Keratinocyte (primary cell): ENCODE measurements around the gene ACTR2. TPM values are rescaled to one million over a fixed set of nuclear protein-coding genes. Genes with fewer than 3 reads are reported as not detected.
A peak's percentile ranks its signal among the peaks of the same experiment; 100 is the strongest.

Experiments
- DNase-seq: peaks from one replicate; pipeline ENCODE4 v3.0.0-alpha.2; 2011; ENCODE audit warnings: low read depth, missing footprints, low spot score
- FAIRE-seq: peaks from 2 replicates; lab custom pipeline; 2011; peaks lifted over from hg19 to GRCh38; lab: Jason Lieb, UNC
- H2AFZ ChIP-seq: 2 replicates; pipeline ENCODE4 v1.6.0; 2012; ENCODE audit warnings: low read length, control low read depth, inconsistent platforms; ENCODE audit not compliant: control insufficient read depth
- H3K27ac ChIP-seq: 2 replicates; pipeline ENCODE4 v1.5.1; 2011; ENCODE audit warnings: low read length; ENCODE audit not compliant: control insufficient read depth, insufficient read depth
- H3K27me3 ChIP-seq: 3 replicates; pipeline ENCODE4 v1.6.0; 2011; ENCODE audit warnings: low read length; ENCODE audit not compliant: control insufficient read depth, insufficient read depth; ENCODE audit errors: extremely low read depth
- H3K36me3 ChIP-seq, 2 experiments: 2 replicates in 1 of 2; 3 replicates in 1 of 2; pipeline ENCODE4 v1.5.1; 2011; ENCODE audit warnings: low read length in 2 of 2, mild to moderate bottlenecking in 1 of 2; ENCODE audit not compliant: control insufficient read depth in 2 of 2, insufficient read depth in 2 of 2; ENCODE audit errors: extremely low read depth in 1 of 2
- H3K4me1 ChIP-seq: 3 replicates; pipeline ENCODE4 v1.5.1; 2011; ENCODE audit warnings: low read length; ENCODE audit not compliant: control insufficient read depth, insufficient read depth; ENCODE audit errors: extremely low read depth
- H3K4me2 ChIP-seq: 3 replicates; pipeline ENCODE4 v1.6.0; 2011; ENCODE audit warnings: low read depth, low read length; ENCODE audit not compliant: control insufficient read depth, insufficient read depth; ENCODE audit errors: extremely low read depth
- H3K4me3 ChIP-seq, 3 experiments: fragments of 200-600 bp in 1 of 3; sonication (generic) in 1 of 3; 2 replicates in 2 of 3; 3 replicates in 1 of 3; pipeline ENCODE4 v1.5.1; 2011 to 2016; ENCODE audit warnings: low read length in 3 of 3, mild to moderate bottlenecking in 3 of 3, control low read depth in 2 of 3, inconsistent platforms in 1 of 3, low read depth in 1 of 3, mixed read lengths in 1 of 3, mixed run types in 1 of 3, moderate library complexity in 1 of 3; ENCODE audit not compliant: control insufficient read depth in 2 of 3, insufficient read depth in 2 of 3; ENCODE audit errors: extremely low read depth in 1 of 3
- H3K79me2 ChIP-seq: 2 replicates; pipeline ENCODE4 v1.6.0; 2012; ENCODE audit warnings: low read length; ENCODE audit not compliant: control insufficient read depth, insufficient read depth
- H3K9ac ChIP-seq: 3 replicates; pipeline ENCODE4 v1.6.0; 2011; ENCODE audit warnings: low read length; ENCODE audit not compliant: control insufficient read depth, insufficient read depth; ENCODE audit errors: extremely low read depth
- H3K9me1 ChIP-seq: 3 replicates; pipeline ENCODE4 v1.6.0; 2011; ENCODE audit warnings: low read length; ENCODE audit not compliant: control insufficient read depth, insufficient read depth; ENCODE audit errors: extremely low read depth
- H3K9me3 ChIP-seq: 2 replicates; pipeline ENCODE4 v1.5.1; 2012; ENCODE audit warnings: low read depth, low read length; ENCODE audit not compliant: control insufficient read depth
- H4K20me1 ChIP-seq: 3 replicates; pipeline ENCODE4 v1.6.0; 2011; ENCODE audit warnings: low read length; ENCODE audit not compliant: control insufficient read depth, insufficient read depth; ENCODE audit errors: extremely low read depth
- CTCF ChIP-seq, 3 experiments: IDR thresholded peaks in 1 of 3; conservative IDR thresholded peaks in 1 of 3; optimal IDR thresholded peaks in 1 of 3; 2 replicates in 2 of 3; 3 replicates in 1 of 3; pipeline versions ENCODE3 to v1.5.1; 2011; ENCODE audit warnings: low read length in 3 of 3, mild to moderate bottlenecking in 3 of 3, moderate library complexity in 2 of 3, control low read depth in 1 of 3, inconsistent platforms in 1 of 3; ENCODE audit not compliant: insufficient read depth in 2 of 3; ENCODE audit errors: extremely low read depth in 1 of 3
- EZH2 ChIP-seq: IDR thresholded peaks from one replicate; pipeline ENCODE4 v1.6.1; 2012; ENCODE audit warnings: inconsistent platforms, mild to moderate bottlenecking, low read length, moderate library complexity
- dilution Hi-C: fragments of 300-500 bp; cut with MboI; formaldehyde crosslinking; loops from one replicate; pipeline ENCODE4 v1.7.0; 2020; ENCODE audit warnings: low sequenced_read_pairs; ENCODE audit not compliant: extremely low pct_ligation_motif_present
- polyA plus RNA-seq, 5 experiments: library from polyadenylated mRNA; depleted of rRNA in 3 of 5; stranded (reverse) in 3 of 5; stranded (forward) in 1 of 5; unstranded in 1 of 5; fragments of >200 nt; gene quantifications; 1 replicate in 1 of 5; 2 replicates in 3 of 5; 3 replicates in 1 of 5; pipeline versions ENCODE4 v1.2.1 to v1.2.3, GENCODE V29; 2011 to 2012; ENCODE audit warnings: missing spikeins in 2 of 5, low read depth in 1 of 5, low replicate concordance in 1 of 5

Gene ACTR2
- polyA plus RNA-seq, 1 donor (not counting 4 experiments of a cell fraction or from before 2014, with no cell fraction given): 257 TPM

- H3K27me3 ChIP-seq: no peaks in the 10 kb centered on the region
- no peak for FAIRE-seq
Measured at GRCh38 chr2:65293376-65293775, 65.7 kb downstream of the ACTR2 start.

GRCh38 chr2:65294136-65294535, 66.5 kb downstream of the ACTR2 start:
- H3K36me3 ChIP-seq: no peaks in the 10 kb centered on the region
- DNase-seq (no peak), FAIRE-seq (no peak)
- H3K4me3 ChIP-seq: no peak overlapping the region
- no peaks in the 10 kb centered on the region for H3K27me3 ChIP-seq
- H3K9ac ChIP-seq: no peak overlapping the region
- no peaks in the 10 kb centered on the region for H3K9me1 ChIP-seq
- H3K79me2 ChIP-seq: no peaks in the 10 kb centered on the region
- no peaks in the 10 kb centered on the region for H3K9me3 ChIP-seq
- H4K20me1 ChIP-seq: no peaks in the 10 kb centered on the region
- dilution Hi-C loops: no loop called here
- no peak overlapping the region for H3K4me2 ChIP-seq
- no peak overlapping the region for H3K27ac ChIP-seq
- H3K4me1 ChIP-seq: peaks cover 20% of the 10 kb centered on the region
- TF ChIP-seq CTCF (optimal IDR thresholded peaks at IDR 0.05 in 1 of 3, IDR thresholded peaks at IDR 0.05 in 1 of 3, conservative IDR thresholded peaks at IDR 0.05 in 1 of 3; ENCODE audit: extremely low read depth in 1 of 3, insufficient read depth in 2 of 3, low read length in 3 of 3): no peak
- no peak for TF ChIP-seq EZH2
- H2AFZ ChIP-seq: no peak overlapping the region

More at GRCh38 chr2:65293376-65293775, 65.7 kb downstream of the ACTR2 start:
- H3K9ac ChIP-seq: no peak overlapping the region
- DNase-seq: no peak
- H3K4me1 ChIP-seq: peaks cover 20% of the 10 kb centered on the region
- no peaks in the 10 kb centered on the region for H3K79me2 ChIP-seq
- no peaks in the 10 kb centered on the region for H3K9me3 ChIP-seq
- H2AFZ ChIP-seq: no peak overlapping the region
- H4K20me1 ChIP-seq: no peaks in the 10 kb centered on the region
- dilution Hi-C loops: no loop called here
- H3K27ac ChIP-seq: no peak overlapping the region
- H3K36me3 ChIP-seq: no peaks in the 10 kb centered on the region
- no peak overlapping the region for H3K4me3 ChIP-seq
- no peak for TF ChIP-seq CTCF (optimal IDR thresholded peaks at IDR 0.05 in 1 of 3, IDR thresholded peaks at IDR 0.05 in 1 of 3, conservative IDR thresholded peaks at IDR 0.05 in 1 of 3; ENCODE audit: extremely low read depth in 1 of 3, insufficient read depth in 2 of 3, low read length in 3 of 3)
- no peak for TF ChIP-seq EZH2
- H3K4me2 ChIP-seq: peak overlapping the region; percentile 42
- H3K9me1 ChIP-seq: no peaks in the 10 kb centered on the region
